DOHH2 (cell line): ENCODE results near the gene PEMT.

Experiments used
- H3F3A ChIP-seq: fragments of 200-600 bp; sonication (generic), shearing (Covaris generic); 2 replicates; pipeline ENCODE4 v1.6.0; 2016; ENCODE audit warnings: antibody characterized with exemption, mild to moderate bottlenecking; ENCODE audit not compliant: control insufficient read depth, insufficient read depth
- H3K27ac ChIP-seq: fragments of 200-600 bp; sonication (generic); 2 replicates; pipeline ENCODE4 v1.5.1; 2014; ENCODE audit warnings: low read depth, mild to moderate bottlenecking, low read length, moderate library complexity
- H3K27me3 ChIP-seq: fragments of 200-600 bp; sonication (generic); 2 replicates; pipeline ENCODE4 v1.6.1; 2014; ENCODE audit warnings: mild to moderate bottlenecking, low read length, mixed read lengths; ENCODE audit not compliant: control insufficient read depth
- H3K36me3 ChIP-seq: fragments of 200-600 bp; sonication (generic); 2 replicates; pipeline ENCODE4 v1.6.1; 2014; ENCODE audit warnings: mild to moderate bottlenecking, low read length, moderate library complexity, mixed read lengths; ENCODE audit not compliant: control insufficient read depth
- H3K4me1 ChIP-seq: fragments of 200-600 bp; sonication (generic); 2 replicates; pipeline ENCODE4 v1.6.1; 2014; ENCODE audit warnings: mild to moderate bottlenecking, low read length, mixed read lengths; ENCODE audit not compliant: control insufficient read depth
- H3K4me2 ChIP-seq: fragments of 200-600 bp; sonication (generic); 2 replicates; pipeline ENCODE4 v1.6.0; 2014; ENCODE audit warnings: mild to moderate bottlenecking, low read length, moderate library complexity
- H3K4me3 ChIP-seq: fragments of 200-600 bp; sonication (generic); 2 replicates; pipeline ENCODE4 v1.5.1; 2014; ENCODE audit warnings: mild to moderate bottlenecking, low read length, mixed read lengths
- H3K79me2 ChIP-seq: fragments of 200-600 bp; sonication (generic); 2 replicates; pipeline ENCODE4 v1.6.1; 2014; ENCODE audit warnings: mild to moderate bottlenecking, low read length, mixed read lengths; ENCODE audit not compliant: control insufficient read depth
- H3K9me2 ChIP-seq: fragments of 200-600 bp; sonication (generic); replicated peaks from 2 replicates; pipeline ENCODE4 v1.6.1; 2014; ENCODE audit warnings: mild to moderate bottlenecking, low read length, mixed read lengths; ENCODE audit not compliant: control insufficient read depth
- H3K9me3 ChIP-seq: fragments of 200-600 bp; sonication (generic); 2 replicates; pipeline ENCODE4 v1.6.1; 2014; ENCODE audit warnings: antibody characterized with exemption, low read length, mixed read lengths; ENCODE audit not compliant: control insufficient read depth, insufficient read depth
- H4K20me1 ChIP-seq: fragments of 200-600 bp; sonication (generic); 2 replicates; pipeline ENCODE4 v1.6.0; 2014; ENCODE audit warnings: low read depth, mild to moderate bottlenecking, antibody characterized with exemption, low read length, moderate library complexity; ENCODE audit not compliant: control insufficient read depth, insufficient read depth
- EZH2phosphoT487 ChIP-seq: fragments of 200-600 bp; sonication (generic); IDR thresholded peaks from 2 replicates; pipeline ENCODE4 v1.6.1; 2017; ENCODE audit warnings: borderline replicate concordance, mild to moderate bottlenecking, antibody characterized with exemption, low read length, moderate library complexity, mixed read lengths
- TF ChIP-seq, protein P1 (sequence below): fragments of 200-600 bp; sonication (generic); IDR thresholded peaks from one replicate; pipeline ENCODE4 v1.5.1; 2014; ENCODE audit warnings: antibody characterized with exemption, mild to moderate bottlenecking, low read depth, low read length; ENCODE audit not compliant: poor library complexity, severe bottlenecking

PEMT gene

GRCh38 chr17:17516941-17517720, 74.4 kb downstream of the PEMT start:
- Histone ChIP-seq H3F3A (no peaks in the 10 kb centered on the region), H3K4me3 (no peak overlapping the region), H3K36me3 (no peaks in the 10 kb centered on the region), H3K9me3 (no peaks in the 10 kb centered on the region), H3K9me2 (no peaks in the 10 kb centered on the region), H3K27ac (no peak overlapping the region), H3K4me2 (no peak overlapping the region), H3K79me2 (no peaks in the 10 kb centered on the region), H3K27me3 (no peaks in the 10 kb centered on the region), H4K20me1 (no peaks in the 10 kb centered on the region), H3K4me1 (no peaks in the 10 kb centered on the region)
- TF ChIP-seq, protein P1, sequence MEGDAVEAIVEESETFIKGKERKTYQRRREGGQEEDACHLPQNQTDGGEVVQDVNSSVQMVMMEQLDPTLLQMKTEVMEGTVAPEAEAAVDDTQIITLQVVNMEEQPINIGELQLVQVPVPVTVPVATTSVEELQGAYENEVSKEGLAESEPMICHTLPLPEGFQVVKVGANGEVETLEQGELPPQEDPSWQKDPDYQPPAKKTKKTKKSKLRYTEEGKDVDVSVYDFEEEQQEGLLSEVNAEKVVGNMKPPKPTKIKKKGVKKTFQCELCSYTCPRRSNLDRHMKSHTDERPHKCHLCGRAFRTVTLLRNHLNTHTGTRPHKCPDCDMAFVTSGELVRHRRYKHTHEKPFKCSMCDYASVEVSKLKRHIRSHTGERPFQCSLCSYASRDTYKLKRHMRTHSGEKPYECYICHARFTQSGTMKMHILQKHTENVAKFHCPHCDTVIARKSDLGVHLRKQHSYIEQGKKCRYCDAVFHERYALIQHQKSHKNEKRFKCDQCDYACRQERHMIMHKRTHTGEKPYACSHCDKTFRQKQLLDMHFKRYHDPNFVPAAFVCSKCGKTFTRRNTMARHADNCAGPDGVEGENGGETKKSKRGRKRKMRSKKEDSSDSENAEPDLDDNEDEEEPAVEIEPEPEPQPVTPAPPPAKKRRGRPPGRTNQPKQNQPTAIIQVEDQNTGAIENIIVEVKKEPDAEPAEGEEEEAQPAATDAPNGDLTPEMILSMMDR: no peak
- no peak for TF ChIP-seq EZH2phosphoT487

GRCh38 chr17:17515934-17516930, 75.3 kb downstream of the PEMT start:
- no peaks in the 10 kb centered on the region for H3K27me3 ChIP-seq
- H4K20me1 ChIP-seq: no peaks in the 10 kb centered on the region
- H3K4me1 ChIP-seq: no peaks in the 10 kb centered on the region
- no peak overlapping the region for H3K4me2 ChIP-seq
- no peak overlapping the region for H3K27ac ChIP-seq
- H3K36me3 ChIP-seq: no peaks in the 10 kb centered on the region
- no peaks in the 10 kb centered on the region for H3K79me2 ChIP-seq
- no peak overlapping the region for H3K4me3 ChIP-seq
- H3F3A ChIP-seq: no peaks in the 10 kb centered on the region
- no peaks in the 10 kb centered on the region for H3K9me2 ChIP-seq
- TF ChIP-seq EZH2phosphoT487: no peak
- TF ChIP-seq, protein P1: no peak
- H3K9me3 ChIP-seq: no peaks in the 10 kb centered on the region

DNA sequence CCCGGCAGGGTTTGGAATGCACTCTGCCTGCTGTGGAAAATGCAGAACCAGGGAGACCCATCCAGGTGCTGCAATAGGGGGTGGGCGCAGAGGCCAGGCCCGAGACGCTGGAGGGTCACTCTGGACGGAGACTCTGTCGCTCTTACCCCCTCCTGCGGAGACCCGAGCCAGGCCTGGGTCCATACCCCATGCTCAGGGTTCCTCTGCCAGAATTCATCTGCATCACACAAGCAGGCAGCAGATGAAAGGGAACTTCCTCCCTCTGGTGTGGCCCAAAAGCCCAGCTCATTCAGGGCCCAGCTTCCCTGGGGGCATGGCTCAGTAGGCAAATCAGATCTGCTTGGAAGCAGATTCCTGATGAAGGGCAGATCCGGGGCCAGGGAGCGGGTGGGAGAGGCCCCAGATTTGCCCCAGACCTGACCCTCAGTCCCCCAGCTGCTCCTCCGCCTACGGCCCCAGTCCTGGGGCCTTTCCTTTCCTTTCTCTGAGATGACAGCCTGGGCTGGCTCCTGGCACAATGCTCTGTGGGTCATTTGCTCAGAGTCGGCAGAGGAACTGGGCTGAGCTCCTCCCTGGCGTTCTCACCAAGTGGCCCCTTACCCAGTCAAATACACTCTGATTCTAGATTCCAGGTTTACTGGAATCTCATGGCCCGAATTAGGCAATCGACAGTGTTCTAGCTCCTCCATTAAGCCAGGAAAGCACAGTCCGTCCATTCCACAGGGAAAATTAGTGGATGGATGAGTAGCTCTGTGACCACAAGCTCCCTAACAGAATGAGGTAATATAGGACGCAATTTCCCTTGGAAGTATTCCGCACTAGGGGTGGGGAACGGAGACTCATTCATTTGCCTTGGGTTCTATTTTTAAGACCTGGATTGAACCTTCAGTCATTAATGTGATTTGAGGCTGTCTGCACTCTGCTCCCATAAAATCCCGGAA, 76.2 kb downstream of the PEMT start:
- Histone ChIP-seq H4K20me1 (no peaks in the 10 kb centered on the region), H3K9me2 (no peaks in the 10 kb centered on the region), H3K27me3 (no peaks in the 10 kb centered on the region), H3K4me2 (no peak overlapping the region), H3K4me1 (no peaks in the 10 kb centered on the region), H3K79me2 (no peaks in the 10 kb centered on the region), H3K36me3 (no peaks in the 10 kb centered on the region), H3K4me3 (no peak overlapping the region), H3K9me3 (no peaks in the 10 kb centered on the region), H3F3A (no peaks in the 10 kb centered on the region), H3K27ac (no peak overlapping the region)
- TF ChIP-seq, protein P1: no peak
- no peak for TF ChIP-seq EZH2phosphoT487
